Lower leg skin (tissue), 4 donors: ENCODE data around the gene GOLGA6A. TPM values are rescaled to one million over a fixed set of nuclear protein-coding genes. Genes with fewer than 3 reads are reported as not detected.

Experiments
- DNase-seq, 2 donors: peaks; one replicate each; pipeline ENCODE4 v3.0.0-alpha.2; 2019; ENCODE audit warnings: low spot score in 2 of 2
- H3K4me3 ChIP-seq: fragments of 200-600 bp; sonication (generic); 2 replicates; pipeline ENCODE4 v1.5.1; 2017; ENCODE audit warnings: mild to moderate bottlenecking, low read depth; ENCODE audit not compliant: poor library complexity, severe bottlenecking
- POLR2A ChIP-seq, 2 donors: fragments of 450-650 bp; IDR thresholded peaks; one replicate each; pipeline ENCODE4 v1.6.1; 2016 to 2017; ENCODE audit warnings: antibody characterized with exemption in 2 of 2, mild to moderate bottlenecking in 1 of 2, moderate library complexity in 1 of 2
- WGBS, 2 donors: methylation state at CpG; one replicate each; pipeline ENCODE4 v1.1.5; 2018; 5-methylcytosine and 5-hydroxymethylcytosine counted together
- intact Hi-C: fragments of 100-400 bp; cut with DNase I; formaldehyde crosslinking; loops from one replicate; pipeline ENCODE4 v1.15.0; 2023; ENCODE audit warnings: low total_unique reads
- total RNA-seq, 4 donors: library from RNA; depleted of rRNA; stranded (reverse); fragments of >200 nt; gene quantifications; one replicate each; pipeline ENCODE4 v1.1.0, GENCODE V29; 2016
- TF ChIP-seq, protein P1 (sequence below), 3 donors: fragments of 450-650 bp; IDR thresholded peaks; one replicate each; pipeline ENCODE4 v1.5.1; 2016; ENCODE audit warnings: antibody characterized with exemption in 3 of 3, mild to moderate bottlenecking in 3 of 3, moderate library complexity in 2 of 3

The GOLGA6A gene
- total RNA-seq, 4 donors from 2014 or later, result 0.23 to 2.2 TPM; not detected in 2

- DNase-seq, result no peak
- 85 to 90% methylated on average over 11 of the region's 11 CpGs for WGBS, 2 donors
- no peak overlapping the region for H3K4me3 ChIP-seq
- intact Hi-C loops, result no loop called here
- TF ChIP-seq POLR2A (IDR thresholded peaks at IDR 0.05), result no peak
- TF ChIP-seq, protein P1, sequence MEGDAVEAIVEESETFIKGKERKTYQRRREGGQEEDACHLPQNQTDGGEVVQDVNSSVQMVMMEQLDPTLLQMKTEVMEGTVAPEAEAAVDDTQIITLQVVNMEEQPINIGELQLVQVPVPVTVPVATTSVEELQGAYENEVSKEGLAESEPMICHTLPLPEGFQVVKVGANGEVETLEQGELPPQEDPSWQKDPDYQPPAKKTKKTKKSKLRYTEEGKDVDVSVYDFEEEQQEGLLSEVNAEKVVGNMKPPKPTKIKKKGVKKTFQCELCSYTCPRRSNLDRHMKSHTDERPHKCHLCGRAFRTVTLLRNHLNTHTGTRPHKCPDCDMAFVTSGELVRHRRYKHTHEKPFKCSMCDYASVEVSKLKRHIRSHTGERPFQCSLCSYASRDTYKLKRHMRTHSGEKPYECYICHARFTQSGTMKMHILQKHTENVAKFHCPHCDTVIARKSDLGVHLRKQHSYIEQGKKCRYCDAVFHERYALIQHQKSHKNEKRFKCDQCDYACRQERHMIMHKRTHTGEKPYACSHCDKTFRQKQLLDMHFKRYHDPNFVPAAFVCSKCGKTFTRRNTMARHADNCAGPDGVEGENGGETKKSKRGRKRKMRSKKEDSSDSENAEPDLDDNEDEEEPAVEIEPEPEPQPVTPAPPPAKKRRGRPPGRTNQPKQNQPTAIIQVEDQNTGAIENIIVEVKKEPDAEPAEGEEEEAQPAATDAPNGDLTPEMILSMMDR (IDR thresholded peaks at IDR 0.05), result no peak
Observed at GRCh38 chr15:74042603-74043424, 39.5 kb downstream of the GOLGA6A start.

DNA sequence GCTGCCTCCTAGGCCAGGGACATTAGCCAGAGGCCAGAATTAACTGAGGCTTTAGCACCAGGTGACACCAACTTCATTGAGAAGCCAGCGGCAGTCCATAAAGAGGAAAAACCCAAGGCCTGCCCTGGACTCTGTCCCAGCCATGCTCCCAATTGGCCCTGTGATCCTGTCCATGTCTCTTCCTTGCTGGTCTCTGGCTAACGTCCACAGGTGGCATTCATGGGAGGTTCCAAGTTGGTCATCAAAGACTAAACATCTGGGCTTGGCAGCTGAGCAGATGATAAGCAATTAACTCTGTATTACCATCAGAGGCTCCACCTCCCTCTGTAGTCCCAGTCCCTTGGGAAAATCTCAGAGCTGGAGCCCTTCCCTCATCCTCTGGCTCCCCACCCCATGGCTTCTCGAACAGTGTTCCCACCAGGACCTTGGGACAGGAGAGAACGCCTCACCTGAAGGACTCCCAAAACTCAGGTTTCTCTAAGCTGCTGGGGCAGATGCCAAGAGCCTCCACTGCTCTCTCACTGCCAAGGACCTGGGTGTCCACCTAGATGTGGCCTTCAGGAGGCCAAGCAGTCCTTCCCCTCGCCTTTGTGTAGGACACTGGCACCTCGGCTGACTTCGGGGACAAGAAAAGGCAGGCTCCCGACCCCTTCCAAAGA is 40.4 kb downstream of the GOLGA6A start:
- WGBS, 2 donors, result 82 to 86% methylated on average over 8 of the region's 8 CpGs
- no peak overlapping the region for H3K4me3 ChIP-seq
- no peak for TF ChIP-seq POLR2A (IDR thresholded peaks at IDR 0.05)
- TF ChIP-seq, protein P1 (IDR thresholded peaks at IDR 0.05), result no peak
- DNase-seq, result no peak
- intact Hi-C loops, result no loop called here

DNA sequence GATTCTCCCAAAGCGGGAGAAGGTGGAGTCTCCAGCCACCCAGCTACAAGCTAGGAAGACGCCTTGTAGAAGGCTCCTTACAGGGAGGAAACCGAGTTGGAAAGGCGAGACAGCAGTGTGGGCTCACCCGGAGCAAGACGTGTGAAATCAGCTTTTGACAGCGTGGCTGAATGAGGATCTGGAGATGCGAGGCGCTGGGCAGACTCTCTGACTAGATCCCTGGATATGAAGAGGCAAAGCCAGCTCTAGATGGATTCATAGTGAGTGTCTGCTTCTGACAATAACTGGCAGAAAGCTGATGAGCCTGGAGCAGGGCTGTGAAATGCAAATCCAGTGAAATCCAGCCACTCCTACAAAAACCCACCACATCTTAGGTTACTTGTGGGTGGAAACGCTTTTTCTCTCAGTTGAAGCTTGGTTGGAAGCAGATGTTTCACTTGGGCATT is 41.0 kb downstream of the GOLGA6A start:
- TF ChIP-seq, protein P1 (IDR thresholded peaks at IDR 0.05), result no peak
- TF ChIP-seq POLR2A (IDR thresholded peaks at IDR 0.05), result no peak
- 64 to 65% methylated on average over 10 of the region's 10 CpGs for WGBS, 2 donors
- no peak overlapping the region for H3K4me3 ChIP-seq
- DNase-seq, result no peak
- intact Hi-C loops, result no loop called here

DNA sequence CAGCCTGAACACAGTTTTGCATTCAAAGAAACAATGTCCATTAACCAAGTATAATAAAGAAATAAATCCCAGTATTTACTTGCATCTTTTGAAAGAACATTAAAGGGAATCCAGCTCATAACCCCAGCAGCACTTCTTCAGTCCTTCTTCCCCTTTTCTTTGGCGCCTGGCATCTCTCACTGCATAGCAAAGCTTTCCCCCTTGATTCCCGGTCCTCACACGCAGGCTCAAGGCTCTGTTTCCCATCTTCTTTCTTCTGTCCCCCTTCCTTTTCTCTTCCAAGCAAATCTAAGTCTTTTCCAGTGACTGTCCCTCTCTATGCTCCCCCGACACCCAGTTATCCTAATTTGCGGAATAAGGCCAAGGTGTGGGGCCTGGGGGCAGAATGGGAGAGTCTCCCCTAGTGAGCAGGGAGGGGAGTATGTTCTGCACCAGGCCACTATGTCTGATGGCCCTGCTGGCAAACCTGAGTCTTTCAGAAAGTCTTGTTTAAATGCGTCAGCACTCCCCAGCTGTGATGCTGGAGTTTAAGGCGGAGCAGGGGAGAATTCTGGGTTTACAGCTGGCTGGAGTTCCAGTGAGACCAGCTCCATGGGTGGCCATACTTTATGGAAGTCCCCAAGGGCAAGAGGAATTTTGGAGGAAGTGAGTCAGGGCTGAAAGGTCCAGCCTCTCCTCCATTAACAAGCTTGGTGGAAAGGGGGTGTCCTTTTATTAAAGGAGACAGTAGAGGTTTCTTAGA is 42.1 kb downstream of the GOLGA6A start:
- H3K4me3 ChIP-seq, result no peak overlapping the region
- no peak for TF ChIP-seq POLR2A (IDR thresholded peaks at IDR 0.05)
- TF ChIP-seq, protein P1 (IDR thresholded peaks at IDR 0.05), result no peak
- intact Hi-C loops, result no loop called here
- DNase-seq, result peak in 1 of 2 donors; percentile 52
- 73 to 74% methylated on average over 7 of the region's 7 CpGs for WGBS, 2 donors

DNA sequence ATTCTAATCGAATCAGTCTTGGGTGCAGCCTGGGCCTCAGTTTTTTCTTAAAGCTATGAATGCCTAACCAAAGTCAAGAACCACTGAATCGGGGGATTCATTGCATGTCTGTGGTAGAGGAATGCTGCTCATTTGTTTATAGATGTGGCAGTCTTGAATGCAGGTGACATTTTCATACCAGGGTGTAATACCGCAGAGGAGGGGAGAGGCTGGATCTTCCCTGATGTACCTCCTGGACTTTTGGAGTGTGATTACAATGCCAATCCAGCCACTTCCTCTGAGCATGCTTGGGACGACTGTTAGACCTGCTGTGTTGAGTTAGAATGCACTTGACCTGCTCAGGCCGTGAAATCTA is 42.7 kb downstream of the GOLGA6A start:
- no peak for DNase-seq
- no peak for TF ChIP-seq POLR2A (IDR thresholded peaks at IDR 0.05)
- TF ChIP-seq, protein P1 (IDR thresholded peaks at IDR 0.05), result no peak
- 68 to 69% methylated on average over 5 of the region's 5 CpGs for WGBS, 2 donors
- intact Hi-C loops, result no loop called here
- H3K4me3 ChIP-seq, result no peak overlapping the region
